ENCODE data around the gene CCDC78.
"Not testable (repeated sequence)": the region's sequence is repeated elsewhere in the genome, so short reads cannot be mapped to it uniquely, and the experiment has no call there.

The CCDC78 gene

GRCh38 chr16:691242-691641 lies 35.0 kb downstream of the CCDC78 start:
- not testable (repeated sequence) for DNase-seq

GRCh38 chr16:689175-689897 lies 36.9 kb downstream of the CCDC78 start:
- no peak for DNase-seq

- DNase-seq: no peak
These were observed 38.7 kb downstream of the CCDC78 start for GRCh38 chr16:687499-687898.

GRCh38 chr16:686459-687260 lies 39.6 kb downstream of the CCDC78 start:
- no peak for DNase-seq

GRCh38 chr16:685967-686366 lies 40.3 kb downstream of the CCDC78 start:
- no peak for DNase-seq

GRCh38 chr16:684961-685696 lies 41.1 kb downstream of the CCDC78 start:
- peak; percentile 59 for DNase-seq

- peak; percentile 56 for DNase-seq
These were observed 42.0 kb downstream of the CCDC78 start, which contains the start of gene JMJD8 for GRCh38 chr16:684071-684794. TSS of gene JMJD8 (minus strand) at chr16:684334. CDS start at chr16:684319, 15 bp downstream.

GRCh38 chr16:683396-684070 lies 42.7 kb downstream of the CCDC78 start:
- no peak for DNase-seq

- DNase-seq: no peak
These were observed 43.5 kb downstream of the CCDC78 start for GRCh38 chr16:682493-683395.

GRCh38 chr16:681746-682427 lies 44.4 kb downstream of the CCDC78 start:
- DNase-seq: no peak

GRCh38 chr16:680967-681745 lies 45.1 kb downstream of the CCDC78 start:
- no peak for DNase-seq

- no peak for DNase-seq
These were observed 45.7 kb downstream of the CCDC78 start for GRCh38 chr16:680625-680945.

- DNase-seq: no peak
These were observed 46.2 kb downstream of the CCDC78 start, which contains the start of gene STUB1 for GRCh38 chr16:679814-680624. TSS of gene STUB1 (plus strand) at chr16:680410. CDS start at chr16:680526, 116 bp downstream.

- DNase-seq: peak; percentile 17
These were observed 47.1 kb downstream of the CCDC78 start for GRCh38 chr16:678858-679813.

GRCh38 chr16:678209-678857 lies 47.9 kb downstream of the CCDC78 start:
- DNase-seq: no peak

GRCh38 chr16:677316-678190 lies 48.7 kb downstream of the CCDC78 start:
- peak; percentile 34 for DNase-seq
